Measurements from ENCODE around the gene MAPK8. TPM values are rescaled to one million over a fixed set of nuclear protein-coding genes. Genes with fewer than 3 reads are reported as not detected.

Gene MAPK8
- polyA plus RNA-seq, 3 donors: 18.4 to 21.1 (median 18.5) TPM

GRCh38 chr10:48400850-48401220, 94.4 kb downstream of the MAPK8 start:
- Histone ChIP-seq H3K4me2 (replicated peaks; ENCODE audit: extremely low read depth, low read length, poor library complexity, severe bottlenecking) (no peak overlapping the region), H3K4me3 (replicated peaks in 1 of 3; ENCODE audit: low read depth in 2 of 3, low read length in 3 of 3) (no peak overlapping the region), H3K4me1 (ENCODE audit: control insufficient read depth in 1 of 2, insufficient read depth in 2 of 2, low read length in 2 of 2) (peaks cover 6 to 9% of the 10 kb centered on the region in 2 donors), H3K36me3 (replicated peaks in 1 of 2; ENCODE audit: control insufficient read depth in 1 of 2, insufficient read depth in 2 of 2, low read length in 2 of 2) (peaks cover 0 to 4% of the 10 kb centered on the region in 2 donors), H3K79me2 (ENCODE audit: insufficient read depth, low read length) (peaks cover 5% of the 10 kb centered on the region), H3K27ac (ENCODE audit: low read depth in 1 of 2, low read length in 2 of 2) (no peak overlapping the region), H3K9me3 (replicated peaks in 1 of 2; ENCODE audit: control insufficient read depth in 1 of 2, insufficient read depth in 1 of 2, low read length in 2 of 2) (no peaks in the 10 kb centered on the region), H3K27me3 (ENCODE audit: control insufficient read depth in 2 of 2, insufficient read depth in 2 of 2, low read length in 2 of 2) (no peaks in the 10 kb centered on the region), H3K9ac (ENCODE audit: insufficient read depth, low read length, poor library complexity, severe bottlenecking) (no peak overlapping the region), H2AFZ (ENCODE audit: insufficient read depth, low read depth, low read length, poor library complexity, severe bottlenecking) (no peak overlapping the region), H4K20me1 (ENCODE audit: insufficient read depth, low read length) (peaks cover 22% of the 10 kb centered on the region)
- Mint-ChIP-seq H3K4me1 (peaks cover 12% of the 10 kb centered on the region), H3K9me3 (no peaks in the 10 kb centered on the region), H3K27me3 (ENCODE audit: low read depth in 3 of 3) (peaks cover 0 to 4% (median 0%) of the 10 kb centered on the region in 3 donors), H3K4me3 (no peak overlapping the region), H3K36me3 (peaks cover 0 to 2% of the 10 kb centered on the region in 2 donors), H3K27ac (no peak overlapping the region)
- no peak for DNase-seq
- no peak for TF ChIP-seq CTCF (IDR thresholded peaks at IDR 0.05)
- WGBS (ENCODE audit: insufficient coverage): no CpG with 5 or more reads among the region's 1 CpG
- intact Hi-C loops (cut with micrococcal nuclease): no loop called here

- peaks cover 5% of the 10 kb centered on the region for H3K79me2 ChIP-seq (ENCODE audit: insufficient read depth, low read length)
- no peak overlapping the region for H2AFZ ChIP-seq (ENCODE audit: insufficient read depth, low read depth, low read length, poor library complexity, severe bottlenecking)
- H3K9me3 ChIP-seq (replicated peaks in 1 of 2; ENCODE audit: control insufficient read depth in 1 of 2, insufficient read depth in 1 of 2, low read length in 2 of 2): no peaks in the 10 kb centered on the region
- peaks cover 0 to 24% of the 10 kb centered on the region in 2 donors for H3K36me3 ChIP-seq (replicated peaks in 1 of 2; ENCODE audit: control insufficient read depth in 1 of 2, insufficient read depth in 2 of 2, low read length in 2 of 2)
- peak overlapping the region in 1 of 2 donors; percentile 43 for H3K27ac ChIP-seq (ENCODE audit: low read depth in 1 of 2, low read length in 2 of 2)
- Mint-ChIP-seq H3K36me3 (peaks cover 1 to 5% of the 10 kb centered on the region in 2 donors), H3K27ac (peak overlapping the region in 5 of 7 donors; percentile 65 to 76 (median 68)), H3K27me3 (ENCODE audit: low read depth in 3 of 3) (no peaks in the 10 kb centered on the region), H3K9me3 (no peaks in the 10 kb centered on the region), H3K4me3 (peak overlapping the region in 1 of 2 donors; percentile 4), H3K4me1 (peaks cover 16% of the 10 kb centered on the region)
- DNase-seq: peak; percentile 49 to 70 (median 65)
- H3K4me3 ChIP-seq (replicated peaks in 1 of 3; ENCODE audit: low read depth in 2 of 3, low read length in 3 of 3): no peak overlapping the region
- no peak for TF ChIP-seq CTCF (IDR thresholded peaks at IDR 0.05)
- no peak overlapping the region for H3K4me2 ChIP-seq (replicated peaks; ENCODE audit: extremely low read depth, low read length, poor library complexity, severe bottlenecking)
- H3K4me1 ChIP-seq (ENCODE audit: control insufficient read depth in 1 of 2, insufficient read depth in 2 of 2, low read length in 2 of 2): peaks cover 9% of the 10 kb centered on the region in 2 donors
- H4K20me1 ChIP-seq (ENCODE audit: insufficient read depth, low read length): peaks cover 5% of the 10 kb centered on the region
- intact Hi-C loops (cut with micrococcal nuclease): no loop called here
- WGBS (ENCODE audit: insufficient coverage): 4% methylated on average over 3 of the region's 4 CpGs
- no peak overlapping the region for H3K9ac ChIP-seq (ENCODE audit: insufficient read depth, low read length, poor library complexity, severe bottlenecking)
- no peaks in the 10 kb centered on the region for H3K27me3 ChIP-seq (ENCODE audit: control insufficient read depth in 2 of 2, insufficient read depth in 2 of 2, low read length in 2 of 2)
These were observed 98.2 kb downstream of the MAPK8 start for GRCh38 chr10:48404646-48405045.
